HG03469 (cell line): ENCODE data around the gene FSTL4.

Experiments
- ATAC-seq: cut with Tn5 transposase; IDR thresholded peaks from one replicate; pipeline ENCODE4 v1.9.1; 2021; ENCODE audit warnings: mild to moderate bottlenecking, moderate library complexity, moderate number of reproducible peaks; ENCODE audit not compliant: unreplicated experiment

The FSTL4 gene

GRCh38 chr5:133483406-133484090 lies 128.8 kb downstream of the FSTL4 start:
- no peak for ATAC-seq

GRCh38 chr5:133482028-133482427 lies 130.3 kb downstream of the FSTL4 start:
- no peak for ATAC-seq

- ATAC-seq: no peak
Observed at GRCh38 chr5:133480866-133481265, 131.5 kb downstream of the FSTL4 start.

GRCh38 chr5:133480366-133480765 lies 132.0 kb downstream of the FSTL4 start:
- no peak for ATAC-seq

- ATAC-seq: no peak
Observed at GRCh38 chr5:133478199-133478985, 133.9 kb downstream of the FSTL4 start.

GRCh38 chr5:133475986-133476385 lies 136.4 kb downstream of the FSTL4 start:
- ATAC-seq: no peak

GRCh38 chr5:133474851-133475590 lies 137.3 kb downstream of the FSTL4 start:
- ATAC-seq: no peak

- ATAC-seq: no peak
Observed at GRCh38 chr5:133473291-133473690, 139.1 kb downstream of the FSTL4 start.

GRCh38 chr5:133472829-133473228 lies 139.5 kb downstream of the FSTL4 start:
- ATAC-seq: no peak

- no peak for ATAC-seq
Observed at GRCh38 chr5:133471699-133472098, 140.6 kb downstream of the FSTL4 start.

- no peak for ATAC-seq
Observed at GRCh38 chr5:133470841-133471240, 141.5 kb downstream of the FSTL4 start.

- no peak for ATAC-seq
Observed at GRCh38 chr5:133469846-133470245, 142.5 kb downstream of the FSTL4 start.

GRCh38 chr5:133469252-133469651 lies 143.1 kb downstream of the FSTL4 start:
- ATAC-seq: no peak

GRCh38 chr5:133468596-133468995 lies 143.7 kb downstream of the FSTL4 start:
- no peak for ATAC-seq

- no peak for ATAC-seq
Observed at GRCh38 chr5:133467826-133468463, 144.4 kb downstream of the FSTL4 start.

- no peak for ATAC-seq
Observed at GRCh38 chr5:133467335-133467779, 145.0 kb downstream of the FSTL4 start.

- ATAC-seq: no peak
Observed at GRCh38 chr5:133466556-133467334, 145.6 kb downstream of the FSTL4 start.

- ATAC-seq: no peak
Observed at GRCh38 chr5:133464013-133464412, 148.3 kb downstream of the FSTL4 start.

- no peak for ATAC-seq
Observed at GRCh38 chr5:133461796-133462516, 150.4 kb downstream of the FSTL4 start.
